Esophagus (tissue), 2 donors: ENCODE data around the gene UNC13B. TPM values are rescaled to one million over a fixed set of nuclear protein-coding genes. Genes with fewer than 3 reads are reported as not detected.
"Not testable (repeated sequence)": the region's sequence is repeated elsewhere in the genome, so short reads cannot be mapped to it uniquely, and the experiment has no call there.

Experiments used
- H3K27ac ChIP-seq, 2 donors: one replicate each; pipeline ENCODE4 v1.5.1; 2013; ENCODE audit warnings: low read depth in 2 of 2, mild to moderate bottlenecking in 2 of 2, inconsistent platforms in 1 of 2, low read length in 1 of 2, moderate library complexity in 1 of 2
- H3K27me3 ChIP-seq, 2 donors: one replicate each; pipeline ENCODE4 v1.6.1; 2013; ENCODE audit warnings: low read length in 2 of 2, control low read depth in 1 of 2, mild to moderate bottlenecking in 1 of 2; ENCODE audit not compliant: insufficient read depth in 2 of 2, control insufficient read depth in 1 of 2
- H3K36me3 ChIP-seq, 2 donors: one replicate each; pipeline ENCODE4 v1.6.1; 2013; ENCODE audit warnings: low read length in 1 of 2; ENCODE audit not compliant: control insufficient read depth in 2 of 2, insufficient read depth in 2 of 2
- H3K4me1 ChIP-seq, 2 donors: one replicate each; pipeline ENCODE4 v1.6.1; 2013; ENCODE audit warnings: low read length in 1 of 2; ENCODE audit not compliant: control insufficient read depth in 2 of 2, insufficient read depth in 2 of 2
- H3K4me3 ChIP-seq, 2 donors: one replicate each; pipeline ENCODE4 v1.5.1; 2013; ENCODE audit warnings: low read length in 2 of 2, mild to moderate bottlenecking in 2 of 2, low read depth in 1 of 2, moderate library complexity in 1 of 2
- H3K9me3 ChIP-seq, 2 donors: one replicate each; pipeline ENCODE4 v1.6.1; 2013; ENCODE audit warnings: mild to moderate bottlenecking in 2 of 2, low read depth in 1 of 2, low read length in 1 of 2, moderate library complexity in 1 of 2; ENCODE audit not compliant: control insufficient read depth in 2 of 2, insufficient read depth in 1 of 2
- WGBS, 2 donors: extraction: QIAGEN DNeasy Blood & Tissue Kit; methylation state at CpG; one replicate each; pipeline ENCODE4 v1.1.7; 2013; 5-methylcytosine and 5-hydroxymethylcytosine counted together
- polyA plus RNA-seq, 2 donors: library from polyadenylated mRNA; stranded (reverse); fragments of 200-250 nt; gene quantifications; one replicate each; pipeline ENCODE4 v1.2.3, GENCODE V29; 2013
- donor health status: healthy with polysubstance abuse.
- donor health status: Bipolar disorder and iron deficiency.

UNC13B gene
- polyA plus RNA-seq, 2 donors = 11.3 to 15.6 TPM

DNA sequence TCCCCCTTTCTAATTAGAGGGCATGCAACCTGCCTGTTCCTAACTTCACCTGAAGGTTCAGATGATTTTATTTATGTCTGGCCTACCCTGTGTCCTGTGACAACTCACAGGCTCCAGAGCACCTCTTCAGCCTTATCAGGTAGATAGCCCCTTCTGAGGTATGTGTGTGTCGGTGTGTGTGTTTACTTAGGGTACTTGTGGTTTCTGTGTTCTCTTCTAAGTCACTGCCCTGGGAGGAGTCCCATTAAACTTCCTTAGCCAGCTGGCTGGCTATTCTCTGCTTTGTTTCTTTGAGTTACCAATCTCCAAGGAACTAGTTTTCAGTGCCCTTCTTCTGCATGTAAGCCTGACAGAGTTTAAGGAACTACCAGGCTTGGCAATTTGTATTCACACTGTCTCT is 74.9 kb downstream of the UNC13B start:
- no peaks in the 10 kb centered on the region for H3K36me3 ChIP-seq
- no peak overlapping the region for H3K4me3 ChIP-seq
- no peaks in the 10 kb centered on the region for H3K9me3 ChIP-seq
- H3K4me1 ChIP-seq = no peaks in the 10 kb centered on the region
- H3K27ac ChIP-seq = no peak overlapping the region
- no peaks in the 10 kb centered on the region for H3K27me3 ChIP-seq
- WGBS, 2 donors = 31 to 45% methylated on average over 1 of the region's 1 CpG

DNA sequence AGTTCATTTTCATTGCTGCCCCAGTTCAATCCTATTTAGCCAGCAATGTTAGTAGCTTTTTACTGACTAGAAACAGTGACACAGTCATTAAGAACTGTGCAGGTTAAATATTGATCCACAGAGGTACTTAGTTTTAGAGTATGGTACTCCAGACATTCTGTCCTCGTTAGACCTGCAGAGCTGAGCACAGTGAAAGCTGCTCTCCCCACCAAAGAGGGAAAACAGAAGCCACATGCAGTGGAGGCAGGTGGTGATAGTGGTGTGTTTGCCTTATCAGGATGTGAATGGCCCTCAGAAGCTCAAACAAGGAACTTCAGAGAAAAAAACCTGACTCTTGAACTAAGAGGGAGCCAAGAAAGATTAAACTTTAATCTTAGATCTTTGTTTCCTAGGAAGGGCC is 75.5 kb downstream of the UNC13B start:
- Histone ChIP-seq H3K9me3 (no peaks in the 10 kb centered on the region), H3K36me3 (no peaks in the 10 kb centered on the region), H3K4me3 (no peak overlapping the region), H3K27ac (no peak overlapping the region), H3K27me3 (no peaks in the 10 kb centered on the region), H3K4me1 (no peaks in the 10 kb centered on the region)
- WGBS, 2 donors = 47 to 66% methylated on average over 1 of the region's 1 CpG

DNA sequence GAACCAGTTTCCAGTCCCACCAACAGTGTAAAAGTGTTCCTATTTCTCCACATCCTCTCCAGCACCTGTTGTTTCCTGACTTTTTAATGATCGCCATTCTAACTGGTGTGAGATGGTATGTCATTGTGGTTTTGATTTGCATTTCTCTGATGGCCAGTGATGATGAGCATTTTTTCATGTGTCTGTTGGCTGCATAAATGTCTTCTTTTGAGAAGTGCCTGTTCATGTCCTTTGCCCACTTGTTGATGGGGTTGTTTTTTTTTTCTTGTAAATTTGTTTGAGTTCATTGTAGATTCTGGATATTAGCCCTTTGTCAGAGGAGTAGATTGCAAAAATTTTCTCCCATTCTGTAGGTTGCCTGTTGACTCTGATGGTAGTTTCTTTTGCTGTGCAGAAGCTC is 84.1 kb downstream of the UNC13B start:
- not testable (repeated sequence) for H3K4me1 ChIP-seq, H3K4me3 ChIP-seq, H3K27me3 ChIP-seq, H3K9me3 ChIP-seq, H3K36me3 ChIP-seq, H3K27ac ChIP-seq
- no CpG with 5 or more reads among the region's 1 CpG for WGBS, 2 donors

DNA sequence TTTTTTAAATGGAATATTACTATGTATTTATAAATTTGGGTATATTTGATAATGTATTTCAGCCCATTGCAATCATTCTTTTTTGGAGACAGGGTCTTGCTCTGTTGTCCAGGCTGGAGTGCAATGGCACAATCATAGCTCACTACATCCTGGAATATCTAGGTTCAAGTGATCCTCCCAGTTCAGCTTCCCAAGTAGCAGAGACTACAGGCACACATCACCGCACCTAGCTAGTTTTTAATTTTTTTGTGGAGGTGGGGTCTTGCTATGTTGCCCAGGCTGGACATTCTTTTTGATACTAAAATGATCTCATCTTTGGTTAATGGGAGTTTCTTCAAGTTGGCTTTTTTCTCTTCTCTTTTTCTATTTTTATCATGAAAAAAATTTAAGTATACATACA is 91.3 kb downstream of the UNC13B start:
- H3K4me3 ChIP-seq = no peak overlapping the region
- no peaks in the 10 kb centered on the region for H3K36me3 ChIP-seq
- H3K27me3 ChIP-seq = no peaks in the 10 kb centered on the region
- no peaks in the 10 kb centered on the region for H3K9me3 ChIP-seq
- no peak overlapping the region for H3K27ac ChIP-seq
- 96 to 100% methylated on average over 1 of the region's 1 CpG for WGBS, 2 donors
- H3K4me1 ChIP-seq = no peaks in the 10 kb centered on the region

DNA sequence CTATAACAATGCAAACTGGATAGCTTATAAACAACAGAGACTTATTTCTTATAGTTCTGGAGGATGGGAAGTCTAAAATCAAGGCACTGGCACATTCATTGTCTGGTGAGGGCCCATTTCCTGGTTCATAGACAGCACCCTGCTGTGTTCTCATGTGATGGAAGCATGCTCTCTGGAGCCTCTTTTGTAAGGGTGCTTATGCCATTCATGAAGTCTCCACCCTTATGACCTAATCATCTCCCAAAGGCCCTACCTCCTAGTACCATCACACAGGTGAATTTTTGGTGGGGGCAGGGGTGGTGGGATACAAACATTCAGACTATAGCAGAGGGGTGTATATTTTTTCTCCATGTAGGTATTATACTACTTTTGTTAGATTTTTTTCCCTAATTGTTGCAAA is 92.4 kb downstream of the UNC13B start:
- no peaks in the 10 kb centered on the region for H3K4me1 ChIP-seq
- H3K27ac ChIP-seq = no peak overlapping the region
- H3K9me3 ChIP-seq = no peaks in the 10 kb centered on the region
- H3K27me3 ChIP-seq = no peaks in the 10 kb centered on the region
- H3K36me3 ChIP-seq = no peaks in the 10 kb centered on the region
- no peak overlapping the region for H3K4me3 ChIP-seq

DNA sequence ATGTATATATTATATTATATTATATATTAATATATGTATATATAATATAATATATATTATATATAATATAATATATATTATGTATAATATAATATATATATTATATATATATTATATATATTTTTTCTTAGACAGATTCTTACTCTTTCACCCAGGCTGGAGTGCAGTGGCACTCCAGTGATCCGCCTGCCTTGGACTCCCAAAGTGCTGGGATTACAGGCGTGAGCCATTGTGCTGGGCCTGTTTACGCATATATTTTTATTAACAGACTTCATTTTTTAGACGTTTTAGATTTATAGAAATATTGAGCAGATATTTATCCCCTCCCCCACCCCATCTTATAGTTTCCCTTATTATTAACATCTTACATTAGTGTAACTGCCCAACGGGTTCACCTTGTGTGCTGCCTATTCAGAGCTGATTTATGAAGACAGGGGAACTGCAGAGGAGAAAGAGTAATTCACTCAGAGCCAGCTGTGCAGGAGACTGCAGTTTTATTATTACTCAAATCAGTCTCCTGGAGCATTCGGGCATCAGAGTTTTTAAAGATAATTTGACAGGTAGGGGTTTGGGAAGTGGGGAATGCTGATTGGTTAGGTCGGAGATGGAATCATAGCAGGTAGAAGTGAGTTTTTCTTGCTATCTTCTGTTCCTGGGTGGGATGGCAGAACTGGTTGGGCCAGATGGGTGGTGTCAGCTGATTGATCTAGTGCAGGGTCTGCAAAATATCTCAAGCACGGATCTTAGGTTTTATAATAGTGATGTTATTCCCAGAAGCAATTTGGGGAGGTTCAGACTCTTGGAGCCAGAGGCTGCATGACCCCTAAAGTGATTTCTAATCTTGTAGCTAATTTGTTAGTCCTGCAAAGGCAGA is 93.4 kb downstream of the UNC13B start:
- Histone ChIP-seq H3K4me1 (no peaks in the 10 kb centered on the region), H3K4me3 (no peak overlapping the region)
- WGBS, 2 donors = 64 to 75% methylated on average over 8 of the region's 8 CpGs

DNA sequence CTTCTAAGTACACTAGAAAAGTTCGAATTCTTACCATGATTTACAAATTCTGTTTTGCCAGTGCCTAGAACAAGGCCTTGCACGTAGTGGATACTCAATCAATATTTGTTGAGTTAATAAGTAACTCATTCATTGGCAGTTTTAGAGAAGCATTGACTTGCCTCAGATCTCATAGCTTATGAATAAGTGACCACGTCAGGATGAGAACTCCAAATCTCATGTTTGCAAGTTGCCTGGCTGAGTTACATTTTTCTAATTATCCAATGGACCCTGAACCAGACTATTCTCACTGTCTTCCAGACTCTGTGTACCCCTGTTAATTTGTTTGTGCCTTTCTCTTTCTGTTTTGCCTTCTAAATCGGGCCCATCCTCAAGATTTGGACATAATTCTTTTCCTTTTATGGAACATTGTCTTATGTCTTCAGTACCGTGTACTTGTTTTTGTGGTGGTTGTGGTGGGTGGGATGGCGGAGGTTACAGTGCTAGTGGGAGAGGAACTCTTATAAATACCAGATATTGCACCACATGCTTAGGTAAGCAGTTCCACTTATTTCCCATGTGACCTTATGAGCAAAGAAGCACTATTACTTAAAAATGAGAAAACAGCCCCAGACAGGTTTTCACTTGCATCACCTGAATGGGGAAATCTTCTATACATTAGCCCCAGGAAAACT is 96.3 kb downstream of the UNC13B start:
- no peaks in the 10 kb centered on the region for H3K27me3 ChIP-seq
- H3K4me1 ChIP-seq = no peaks in the 10 kb centered on the region
- no peaks in the 10 kb centered on the region for H3K9me3 ChIP-seq
- H3K36me3 ChIP-seq = no peaks in the 10 kb centered on the region
- WGBS, 2 donors = 60 to 83% methylated on average over 6 of the region's 6 CpGs
- no peak overlapping the region for H3K27ac ChIP-seq
- H3K4me3 ChIP-seq = no peak overlapping the region

More for the DNA sequence above, 93.4 kb downstream of the UNC13B start:
- Histone ChIP-seq H3K9me3 (no peaks in the 10 kb centered on the region), H3K27ac (no peak overlapping the region), H3K27me3 (no peaks in the 10 kb centered on the region), H3K36me3 (no peaks in the 10 kb centered on the region)

DNA sequence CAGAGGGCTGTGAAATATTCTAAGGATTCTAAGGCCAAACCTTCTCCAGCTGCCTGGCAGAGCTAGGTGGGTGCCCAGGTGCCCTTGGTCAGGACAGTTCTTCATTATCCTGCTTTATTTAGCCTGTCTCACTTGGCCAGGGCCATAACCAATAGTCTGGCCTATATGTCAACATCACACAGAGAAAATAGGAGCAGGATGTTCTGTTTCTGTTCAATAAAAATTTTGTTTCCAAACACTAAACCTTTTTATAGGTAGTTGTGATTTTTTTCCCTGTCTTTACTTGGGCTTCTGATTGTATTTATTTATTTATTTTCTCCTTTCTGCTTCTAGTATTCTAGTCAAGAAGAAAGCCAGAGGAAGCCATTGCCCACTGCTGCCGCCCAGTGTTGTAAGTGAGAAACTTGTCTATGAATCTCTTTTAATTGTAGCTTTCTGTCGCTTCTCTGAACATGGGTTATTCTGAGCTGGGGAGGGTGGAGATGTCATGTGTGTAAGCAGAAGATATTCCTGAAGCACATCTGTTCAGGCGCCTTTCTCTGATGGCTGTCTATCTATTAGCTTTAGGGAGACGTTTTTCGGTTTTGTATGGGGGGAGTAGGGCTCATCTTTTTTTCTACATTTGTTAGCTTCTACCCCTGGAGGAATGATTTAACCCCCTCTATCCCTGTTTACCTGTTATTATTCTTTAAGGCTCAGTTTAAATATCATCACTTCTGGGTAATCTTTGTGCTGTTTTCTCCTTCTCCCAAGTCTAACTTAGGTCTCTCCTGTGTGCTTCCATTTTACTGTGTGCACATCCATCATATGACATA is 97.1 kb downstream of the UNC13B start:
- Histone ChIP-seq H3K4me3 (no peak overlapping the region), H3K4me1 (no peaks in the 10 kb centered on the region), H3K9me3 (no peaks in the 10 kb centered on the region), H3K27ac (no peak overlapping the region), H3K36me3 (no peaks in the 10 kb centered on the region), H3K27me3 (no peaks in the 10 kb centered on the region)
- WGBS, 2 donors = 25 to 28% methylated on average over 5 of the region's 5 CpGs

DNA sequence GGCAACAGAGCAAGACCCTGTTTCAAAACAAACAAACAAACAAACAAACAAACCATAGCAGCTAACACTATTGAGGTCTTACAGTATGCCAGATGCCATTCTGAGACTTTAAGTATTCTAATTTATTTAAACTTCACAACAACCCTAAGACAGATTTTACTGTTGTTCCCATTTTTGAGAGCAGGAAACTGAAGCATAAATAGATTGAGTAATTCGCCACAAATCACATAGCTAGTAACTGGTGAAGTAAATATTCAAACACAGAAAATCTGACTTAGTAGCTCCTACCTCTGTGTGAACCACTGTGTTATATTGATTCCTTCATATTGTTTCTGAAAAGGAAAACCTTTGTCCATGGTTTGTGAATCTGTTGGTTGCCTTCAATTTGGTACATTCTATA is 98.4 kb downstream of the UNC13B start:
- Histone ChIP-seq H3K27me3 (no peaks in the 10 kb centered on the region), H3K27ac (no peak overlapping the region), H3K4me3 (no peak overlapping the region), H3K4me1 (no peaks in the 10 kb centered on the region), H3K9me3 (no peaks in the 10 kb centered on the region), H3K36me3 (no peaks in the 10 kb centered on the region)
- WGBS, 2 donors = 87 to 97% methylated on average over 1 of the region's 1 CpG
